Activated T-helper 1 cell treated with anti-CD3 and anti-CD28 coated beads, Interleukin-12 subunit alpha, Interleukin-12 subunit beta, Interleukin-2, Interleukin-4 antibody, amounts not matched to agents 30 ng/mL and 10 ng/mL and 1 ng/mL, durations not matched to agents 14 hours and 24 hours and 36 hours (primary cell): Measurements from ENCODE around the gene NEUROD6. TPM values are rescaled to one million over a fixed set of nuclear protein-coding genes. Genes with fewer than 3 reads are reported as not detected.

Experiments
- DNase-seq: peaks from one replicate; pipeline ENCODE4 v3.0.0; 2021; ENCODE audit warnings: low spot score
- H3K27ac Mint-ChIP-seq: one replicate; pipeline ENCODE4 v1.8.0; 2021; ENCODE audit warnings: mild to moderate bottlenecking, mixed read lengths
- H3K27me3 Mint-ChIP-seq: one replicate; pipeline ENCODE4 v1.8.0; 2022; ENCODE audit warnings: mild to moderate bottlenecking, moderate library complexity, mixed read lengths; ENCODE audit not compliant: insufficient read depth
- H3K36me3 Mint-ChIP-seq: one replicate; pipeline ENCODE4 v1.8.0; 2021; ENCODE audit warnings: low read depth, mixed read lengths
- H3K4me1 Mint-ChIP-seq: one replicate; pipeline ENCODE4 v1.8.0; 2021; ENCODE audit warnings: low read depth, mixed read lengths
- H3K4me3 Mint-ChIP-seq: one replicate; pipeline ENCODE4 v1.8.0; 2021; ENCODE audit warnings: mild to moderate bottlenecking, moderate library complexity, mixed read lengths
- H3K9me3 Mint-ChIP-seq: one replicate; pipeline ENCODE4 v1.8.0; 2021; ENCODE audit warnings: mixed read lengths
- intact Hi-C: fragments of 100-400 bp; cut with micrococcal nuclease; formaldehyde crosslinking; loops from one replicate; pipeline ENCODE4 v1.15.1; 2024
- total RNA-seq: library from RNA; stranded (reverse); gene quantifications from 2 replicates; pipeline ENCODE4 v1.2.3, GENCODE V29; 2022

NEUROD6 gene
- total RNA-seq, 1 donor from 2014 or later: not detected

GRCh38 chr7:31290601-31291000 is 49.9 kb downstream of the NEUROD6 start:
- Mint-ChIP-seq H3K27ac (no peak overlapping the region), H3K9me3 (no peaks in the 10 kb centered on the region), H3K4me3 (no peak overlapping the region), H3K27me3 (no peaks in the 10 kb centered on the region), H3K36me3 (no peaks in the 10 kb centered on the region), H3K4me1 (no peaks in the 10 kb centered on the region)
- no peak for DNase-seq
- intact Hi-C loops: no loop called here

Other genes with a start within 250 kb of the NEUROD6 start
- gene ITPRID1, start 173.4 kb upstream of the NEUROD6 start, total RNA-seq: not detected in 2 replicates